Fibroblast of skin of right quadriceps (primary cell): ENCODE measurements around the gene PC.

Experiments used
- DNase-seq: peaks from one replicate; pipeline ENCODE4 v3.0.0-alpha.2; 2013

PC gene

DNA sequence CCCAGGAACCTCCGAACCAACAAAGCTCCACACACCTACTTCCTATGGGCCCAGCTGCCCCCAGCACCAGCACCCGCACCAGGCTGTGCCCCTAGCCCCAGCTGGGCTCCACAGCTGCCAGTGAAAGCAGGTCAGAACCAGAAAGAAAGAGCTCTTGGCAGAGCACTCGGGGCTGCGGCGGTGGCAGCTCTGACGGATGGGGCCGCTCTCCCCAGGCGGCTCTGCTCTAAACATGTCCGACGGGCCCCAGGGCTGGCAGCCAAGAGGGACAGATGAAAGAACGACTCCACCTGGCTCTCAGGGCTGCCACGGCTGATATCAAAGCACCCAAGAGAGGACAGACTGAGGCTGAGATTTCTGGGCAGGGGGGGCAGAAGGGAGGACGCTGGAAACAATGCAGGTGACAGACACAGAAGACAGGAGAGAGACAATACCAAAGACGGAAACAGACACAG lies 75.6 kb downstream of the PC start:
- no peak for DNase-seq

DNA sequence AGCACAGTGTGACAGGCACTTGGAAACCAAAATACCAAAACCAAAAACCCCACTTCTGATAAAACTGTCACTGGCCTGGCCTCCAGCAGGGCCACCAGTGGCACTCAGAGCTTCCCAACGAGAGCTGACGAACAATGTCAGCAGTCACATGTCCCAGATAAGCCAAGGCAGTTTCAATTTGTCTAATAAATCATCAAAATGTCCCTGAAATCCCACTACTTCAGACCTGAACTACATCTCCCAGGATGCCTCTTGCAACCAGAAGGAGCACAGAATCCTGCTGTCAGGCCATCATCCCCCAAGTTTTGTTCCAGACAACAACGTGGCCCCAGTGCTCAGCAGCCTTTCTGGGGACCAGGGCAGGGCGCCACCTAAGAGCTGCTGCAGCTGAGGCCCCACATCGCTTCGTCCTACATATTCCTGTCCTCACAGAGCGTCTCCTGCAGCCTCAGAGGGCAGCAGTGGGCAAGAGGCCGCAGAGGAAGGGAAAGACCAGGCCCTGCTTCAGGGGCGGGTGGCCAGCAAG lies 76.2 kb downstream of the PC start:
- DNase-seq, result no peak

DNA sequence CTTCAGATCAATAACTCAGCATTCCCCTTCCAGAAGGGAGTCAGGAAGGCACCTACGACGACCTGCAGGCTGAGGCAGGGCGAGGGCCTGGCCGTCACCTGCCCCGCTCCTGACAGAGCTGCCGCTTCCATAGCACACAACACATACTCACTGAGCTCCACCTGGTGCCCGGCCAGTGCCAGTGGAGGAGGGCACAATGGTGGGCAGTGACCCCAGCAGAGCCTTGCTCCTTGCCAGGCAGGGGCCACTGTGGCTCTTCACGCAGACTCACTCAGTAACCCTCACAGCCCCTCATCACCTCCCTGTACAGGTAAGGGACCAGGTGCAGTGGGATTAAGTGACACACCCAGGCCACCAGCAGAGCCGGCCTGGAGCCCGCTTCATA lies 76.7 kb downstream of the PC start:
- no peak for DNase-seq

DNA sequence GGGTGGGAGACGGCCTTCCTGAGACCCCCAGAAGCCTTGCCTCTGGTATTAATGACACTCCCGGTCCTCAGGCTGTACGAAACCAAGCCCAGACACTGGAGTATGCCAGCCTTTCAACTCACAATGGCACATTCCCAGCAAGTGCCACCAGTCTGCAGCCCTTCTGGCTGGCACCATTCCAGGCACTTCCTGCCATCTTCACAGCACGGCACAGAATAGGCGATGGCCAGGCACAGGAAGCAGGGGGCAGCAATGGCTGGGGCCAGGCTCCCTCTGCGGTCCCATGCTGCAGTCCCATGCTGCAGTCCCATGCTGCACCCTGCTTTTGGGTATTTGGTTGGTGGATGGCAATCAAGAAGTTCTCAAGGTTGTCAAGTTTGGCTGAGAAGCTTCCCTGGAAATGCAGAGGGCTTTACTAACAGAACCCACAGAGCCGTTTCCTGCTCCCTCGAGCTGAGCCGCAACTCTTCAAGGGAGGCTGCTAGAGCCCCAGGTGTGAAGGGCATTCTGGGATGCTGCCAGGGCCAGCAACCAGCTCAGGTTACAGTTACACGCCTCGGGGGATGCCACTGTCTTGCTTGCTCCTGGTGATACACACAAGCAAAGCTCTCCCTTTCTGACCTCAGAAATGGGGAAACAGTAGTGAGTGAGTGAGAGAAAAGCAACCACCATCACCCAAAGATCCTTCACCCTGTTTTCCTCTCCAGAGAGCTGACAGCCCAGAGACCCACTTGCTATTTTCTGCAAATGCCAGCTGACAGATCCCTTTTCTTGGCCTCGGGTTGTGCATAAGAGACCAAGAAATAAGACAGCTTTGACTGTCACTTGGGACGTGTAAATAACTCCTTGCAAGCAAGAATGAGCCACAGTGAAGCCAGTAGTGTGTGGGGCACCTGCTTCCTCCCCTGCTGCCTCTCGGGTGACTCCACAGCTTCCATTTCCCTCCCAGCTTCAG lies 77.4 kb downstream of the PC start:
- no peak for DNase-seq

DNA sequence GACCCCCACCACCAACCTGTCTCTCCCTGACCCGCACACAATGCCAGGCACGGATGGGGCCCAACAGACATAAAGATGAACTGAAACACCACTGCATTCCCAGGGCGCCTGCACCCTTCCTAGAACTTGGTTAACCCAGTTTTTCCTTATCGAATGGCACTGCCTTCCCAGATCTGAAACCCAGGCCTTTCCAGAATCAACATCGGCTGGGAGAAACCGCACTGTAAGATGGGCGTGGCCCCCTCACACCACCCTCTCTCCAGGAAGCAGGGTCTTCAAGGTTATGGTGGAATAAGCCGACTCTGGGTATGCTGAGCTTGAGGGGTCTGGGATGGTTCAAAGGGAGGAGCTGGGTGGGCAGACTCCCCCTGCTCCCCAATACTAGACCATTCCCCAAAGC lies 78.2 kb downstream of the PC start:
- DNase-seq, result no peak

DNA sequence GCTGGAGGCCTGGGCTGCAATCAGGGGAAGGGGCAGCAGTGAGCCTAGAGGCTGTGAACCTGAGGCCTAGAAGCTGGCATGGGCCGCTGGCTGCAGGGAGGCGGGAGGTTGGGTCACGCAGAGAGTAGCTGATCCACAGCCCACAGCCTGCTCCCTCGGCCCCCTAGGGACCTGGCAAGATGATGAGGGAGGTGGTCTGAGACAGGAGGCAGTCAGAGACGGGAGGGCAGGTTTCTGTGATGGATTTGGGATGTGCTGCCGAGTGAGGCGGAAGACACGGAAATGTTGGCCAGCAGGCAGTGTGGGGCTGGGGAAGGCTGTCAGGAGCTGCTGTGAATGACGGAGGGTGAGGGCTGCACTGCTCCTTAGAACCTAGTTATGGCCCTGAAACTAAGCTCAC lies 78.6 kb downstream of the PC start:
- no peak for DNase-seq

DNA sequence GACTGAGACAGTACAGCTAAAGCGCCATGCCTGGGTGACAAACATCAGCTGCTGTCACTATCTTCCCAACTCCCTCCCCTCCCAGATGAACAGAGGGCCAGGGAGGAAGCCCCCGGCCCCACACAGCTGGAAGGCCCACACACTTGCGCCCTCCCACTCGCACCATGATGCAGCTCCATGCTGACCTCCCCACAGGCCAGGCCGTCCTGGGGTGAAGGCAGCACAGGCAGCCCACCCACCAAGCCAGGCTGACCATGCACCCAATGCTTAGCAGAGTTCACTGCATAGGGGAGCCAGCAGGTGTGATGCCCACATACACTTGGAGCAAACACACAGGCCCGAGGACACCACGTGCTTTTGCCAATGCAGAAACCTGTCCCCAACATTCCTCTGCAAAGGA lies 79.2 kb downstream of the PC start:
- DNase-seq, result no peak

DNA sequence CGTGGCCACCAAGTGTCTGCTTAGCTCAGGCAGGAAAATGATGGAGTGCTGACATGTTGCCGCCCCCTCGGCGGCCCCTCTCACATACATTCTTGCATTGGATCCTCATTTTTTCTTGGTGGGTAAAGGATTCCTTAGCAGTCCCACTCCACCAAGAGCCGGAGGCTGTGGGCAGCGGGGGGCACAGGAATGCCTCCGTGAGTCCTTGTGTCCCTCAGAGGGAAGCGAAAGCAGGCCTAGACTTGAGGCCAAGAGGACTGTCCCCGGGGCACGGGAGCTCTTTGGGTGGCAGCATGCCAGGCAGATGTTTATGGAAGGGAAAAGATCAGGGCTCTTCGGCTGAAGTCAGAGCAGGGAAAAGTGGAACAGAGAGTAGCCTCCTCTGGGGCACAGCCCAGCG lies 79.7 kb downstream of the PC start:
- DNase-seq, result no peak

DNA sequence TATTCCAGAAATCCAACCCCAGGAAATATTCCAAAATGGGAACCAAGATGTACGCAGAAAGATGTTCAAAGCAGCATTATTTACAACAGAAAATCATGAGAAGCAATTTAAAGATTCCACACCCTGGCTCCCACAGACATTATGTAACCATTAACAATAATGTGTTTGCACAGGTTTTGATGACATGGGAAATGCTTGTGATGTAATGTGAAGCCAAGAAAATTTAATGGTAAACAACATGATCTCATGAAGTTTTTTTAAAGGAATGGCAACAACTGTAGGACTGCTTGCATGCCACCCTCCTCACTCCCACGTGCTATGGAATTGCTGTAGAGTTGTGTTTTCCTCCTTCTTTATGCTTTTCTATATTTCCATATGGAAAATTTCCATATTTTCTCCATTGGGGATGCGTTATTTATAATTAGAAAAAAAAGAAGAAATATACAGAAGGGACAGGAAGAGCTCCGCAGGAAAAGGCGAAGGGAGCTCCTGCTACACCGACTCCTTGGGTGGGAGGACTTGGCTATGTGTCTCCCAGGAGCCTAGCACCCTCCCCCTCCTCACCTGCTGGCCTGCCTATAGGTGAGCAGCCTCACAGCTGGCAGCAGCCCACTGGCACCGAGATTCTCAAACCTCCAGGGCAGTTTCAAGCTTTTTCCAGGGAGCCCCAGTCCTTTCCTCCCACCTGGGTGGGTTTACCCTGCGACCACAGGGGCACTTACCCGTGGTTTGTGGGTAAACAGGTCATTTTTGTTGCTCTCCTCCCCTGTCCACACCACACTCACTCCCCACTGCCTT lies 80.4 kb downstream of the PC start:
- DNase-seq, result no peak

DNA sequence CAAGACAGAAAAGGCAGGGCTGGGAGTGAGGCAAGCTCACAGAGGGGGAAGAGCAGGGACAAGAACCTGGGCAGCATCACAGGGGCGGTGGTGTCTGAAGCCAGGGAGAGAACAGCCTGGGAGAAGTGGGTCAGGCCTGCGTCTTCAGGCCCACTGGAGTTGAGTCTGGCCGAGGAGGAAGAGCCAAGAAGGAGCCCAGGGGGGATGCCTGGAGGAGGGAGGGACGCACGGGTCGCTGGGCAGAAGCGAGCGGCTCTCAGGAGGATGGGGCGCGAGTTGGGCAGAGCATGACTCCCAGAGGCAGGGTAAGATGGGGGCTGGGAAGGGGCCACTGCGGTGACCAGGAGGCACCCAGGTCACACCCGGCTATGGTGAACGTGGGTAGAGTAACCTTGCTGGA lies 82.8 kb downstream of the PC start:
- no peak for DNase-seq

DNA sequence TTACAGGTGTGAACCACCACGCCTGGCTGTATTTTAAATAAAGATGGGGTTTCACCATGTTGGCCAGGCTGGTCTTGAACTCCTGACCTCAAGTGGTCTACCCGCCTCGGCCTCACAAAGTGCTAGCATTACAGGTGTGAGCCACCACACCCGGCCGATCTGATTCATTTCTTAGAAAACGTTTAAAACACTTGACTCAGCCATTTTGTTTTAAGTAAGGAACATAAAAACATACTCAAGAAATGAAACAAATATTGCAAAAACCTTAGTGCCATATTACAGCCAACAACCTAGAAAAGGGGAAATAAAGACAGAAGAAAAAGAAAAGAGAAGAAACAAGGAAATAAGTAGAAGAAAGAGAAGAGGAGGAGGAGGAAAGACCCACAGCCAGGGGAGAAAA lies 84.0 kb downstream of the PC start:
- DNase-seq, result no peak

DNA sequence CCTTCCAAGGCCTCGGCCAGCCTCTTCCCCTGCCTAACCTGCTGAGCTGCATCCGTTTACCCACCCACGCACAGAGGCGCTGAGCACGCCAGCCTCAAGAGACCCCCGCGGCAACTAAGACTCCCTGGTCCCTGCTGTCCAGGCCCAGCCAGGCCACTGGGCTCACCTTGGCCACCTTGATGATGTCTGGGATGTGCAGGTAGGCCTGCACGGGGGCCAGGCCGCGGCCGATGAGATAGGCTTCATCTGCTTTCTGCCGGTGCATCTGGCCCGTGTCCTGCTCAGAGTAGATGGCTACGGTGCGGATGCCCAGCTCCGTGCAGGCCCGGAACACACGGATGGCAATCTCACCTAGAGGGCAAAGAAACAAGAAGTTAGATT lies 86.7 kb downstream of the PC start:
- DNase-seq, result no peak

DNA sequence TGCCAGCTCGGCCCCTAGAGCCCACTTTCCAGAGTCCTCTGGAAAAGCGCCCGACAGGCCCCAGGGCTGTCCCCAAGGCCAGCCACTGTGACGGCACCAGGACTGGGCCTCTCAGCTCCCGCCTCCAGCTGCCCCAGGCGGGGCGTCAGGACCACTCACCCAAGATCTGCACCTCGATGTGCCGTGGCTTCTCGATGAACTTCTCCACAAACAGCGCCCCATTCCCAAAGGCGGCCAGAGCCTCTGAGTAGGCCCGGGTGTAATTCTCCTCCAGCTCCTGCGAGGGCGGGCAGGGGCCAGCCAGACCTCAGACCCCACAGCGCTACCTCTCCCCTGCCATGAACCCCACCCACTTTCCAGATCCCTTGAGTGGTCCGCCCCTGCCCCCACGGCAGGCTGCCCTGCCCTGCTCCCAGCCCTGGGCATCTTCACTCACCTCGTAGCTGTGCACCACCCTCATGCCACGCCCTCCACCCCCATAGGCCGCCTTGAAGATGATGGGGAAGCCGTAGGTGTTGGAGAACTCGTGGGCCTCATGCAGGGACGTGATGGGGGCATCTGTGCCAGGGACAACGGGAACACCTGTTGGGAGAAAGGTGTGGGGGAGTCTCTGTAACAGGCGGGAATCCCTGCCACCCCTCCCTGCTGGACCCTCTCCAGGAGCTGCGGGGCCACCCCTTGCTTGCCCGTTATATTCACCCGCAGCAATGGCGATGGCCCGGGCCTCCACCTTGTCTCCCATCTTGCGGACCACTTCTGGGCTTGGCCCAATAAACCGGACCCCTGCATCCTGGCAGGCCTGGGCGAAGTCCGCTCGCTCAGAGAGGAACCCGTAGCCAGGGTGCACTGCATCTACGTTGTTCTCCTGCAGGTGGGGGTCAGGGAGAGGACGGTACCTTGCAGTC lies 87.3 kb downstream of the PC start:
- no peak for DNase-seq

DNA sequence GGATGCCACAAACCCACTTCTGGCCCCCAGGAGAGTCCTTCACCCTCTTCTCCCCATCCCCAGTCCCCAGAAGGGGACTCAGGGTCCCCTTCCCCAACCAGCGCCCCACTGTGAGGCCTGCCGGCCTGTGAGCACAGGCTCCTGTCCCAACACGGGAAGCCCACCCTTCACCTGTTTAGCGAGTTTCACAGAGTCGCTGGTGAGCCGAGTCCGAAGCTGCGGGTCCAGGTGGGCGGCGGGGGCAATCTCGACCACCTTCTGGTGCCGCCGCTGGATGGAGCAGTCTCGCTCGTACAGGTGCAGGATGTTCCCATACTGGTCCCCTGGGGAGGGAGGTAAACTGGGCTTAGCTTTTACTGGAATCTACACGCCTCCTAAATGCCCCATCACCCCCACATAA lies 88.1 kb downstream of the PC start:
- no peak for DNase-seq

DNA sequence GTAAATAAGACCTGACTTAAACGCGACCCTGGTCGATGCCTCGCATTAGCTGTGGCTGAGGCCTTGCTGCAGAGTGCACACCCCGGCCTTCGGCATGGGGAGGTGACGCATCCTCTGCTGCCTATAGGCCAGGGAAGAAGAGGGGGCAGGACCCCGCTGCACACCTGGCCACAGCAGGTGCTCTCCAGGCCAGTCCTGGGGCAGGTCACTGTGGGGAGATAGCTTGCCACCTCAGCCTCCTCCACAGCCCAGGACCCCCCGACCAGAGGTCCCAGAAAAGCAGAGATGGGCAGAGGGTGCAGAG lies 88.7 kb downstream of the PC start:
- no peak for DNase-seq

DNA sequence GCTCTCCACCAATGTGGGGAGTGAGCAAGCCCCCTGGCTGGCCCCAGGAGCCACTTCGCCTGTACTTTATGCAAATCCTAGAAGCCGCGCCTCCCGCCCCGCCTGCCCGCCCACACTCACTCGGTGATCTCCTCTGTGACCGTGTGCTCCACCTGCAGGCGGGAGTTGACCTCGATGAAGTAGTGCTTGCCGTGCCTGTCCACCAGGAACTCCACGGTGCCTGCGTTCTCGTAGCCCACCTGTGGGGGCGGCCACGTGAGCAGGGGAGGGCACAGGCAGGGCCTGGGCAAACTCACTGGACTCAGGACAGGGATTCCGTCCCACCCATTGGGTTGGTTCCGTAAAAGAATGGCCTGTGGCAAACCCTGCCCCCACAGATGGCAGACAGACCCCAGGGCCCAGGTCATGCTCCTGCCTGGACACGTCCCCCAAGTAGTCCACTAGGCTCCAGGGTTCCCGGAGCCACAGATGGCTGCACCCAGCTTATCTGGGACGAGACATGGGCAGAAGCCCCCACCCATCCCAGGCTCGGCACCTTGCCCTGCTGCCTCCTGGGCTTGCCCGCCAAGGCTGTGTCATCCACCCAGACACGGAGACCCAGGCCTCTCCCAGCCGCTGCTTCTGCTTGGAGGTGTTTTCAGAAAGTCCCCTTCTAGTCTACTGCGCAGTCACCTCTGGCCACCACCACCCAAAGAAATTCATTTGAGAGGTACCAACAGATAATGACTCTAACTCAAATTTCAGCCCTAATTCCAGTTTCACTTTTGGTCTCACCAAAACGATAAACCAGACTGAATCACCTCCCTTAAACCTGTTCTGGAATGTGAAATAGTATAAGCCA lies 89.2 kb downstream of the PC start:
- DNase-seq, result no peak

DNA sequence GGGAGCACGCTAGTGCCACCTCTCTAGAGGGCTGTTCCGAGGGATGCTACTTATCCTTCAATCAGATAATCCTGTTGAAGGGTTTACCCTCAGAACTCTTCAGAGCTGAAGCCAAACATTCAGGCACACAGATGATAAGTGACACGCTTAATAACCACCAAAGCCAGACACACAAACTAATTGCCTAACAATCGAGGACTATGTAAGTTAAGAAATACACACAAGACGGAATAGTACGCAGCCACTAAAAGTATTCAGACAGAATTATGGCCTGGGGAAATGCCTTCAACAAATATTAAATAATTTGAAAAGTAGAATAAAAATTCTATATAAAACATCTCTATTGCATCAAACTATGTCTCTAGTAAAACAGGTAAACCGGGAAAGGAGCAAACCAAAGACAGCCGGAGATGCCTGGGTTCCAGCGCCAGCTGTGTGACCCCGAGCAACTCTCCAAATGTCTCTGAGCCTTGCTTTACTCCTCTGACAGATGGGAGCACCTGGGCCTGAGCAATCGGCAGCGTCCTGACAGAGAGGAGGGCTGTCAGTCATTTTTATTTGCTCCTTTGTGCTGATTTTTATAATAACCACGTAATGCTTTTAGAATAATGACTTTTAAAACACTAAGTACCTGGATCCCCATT lies 90.0 kb downstream of the PC start:
- DNase-seq, result no peak

DNA sequence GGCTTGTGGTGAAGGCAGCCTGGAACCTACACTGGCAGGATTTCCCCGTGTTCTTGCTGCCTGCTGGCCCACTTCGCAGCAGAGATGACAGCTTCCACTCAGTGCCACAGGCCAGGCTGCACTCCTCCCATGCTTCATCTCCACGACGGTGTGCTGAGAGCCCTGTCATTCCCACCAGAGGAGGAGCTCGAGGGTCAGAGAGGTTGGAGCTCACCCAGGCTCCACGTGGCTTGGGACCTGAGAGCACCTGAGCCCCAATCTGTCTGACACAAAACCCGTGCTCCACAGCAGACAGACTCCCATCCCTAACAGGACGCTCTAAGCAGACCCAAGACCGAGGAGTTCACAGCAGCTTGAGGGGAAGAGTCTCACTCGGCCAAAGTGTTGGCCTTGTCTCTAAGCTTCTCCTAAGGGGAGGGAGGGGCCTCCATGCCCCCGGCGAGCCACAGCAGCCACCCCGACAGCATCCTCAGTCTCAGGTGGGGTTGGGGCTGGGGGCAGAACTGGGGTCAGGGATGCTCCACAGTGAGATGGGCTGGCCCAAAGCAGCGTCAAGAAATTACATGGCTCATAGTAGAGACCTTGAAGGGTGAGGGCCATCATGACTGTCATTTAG lies 90.7 kb downstream of the PC start:
- no peak for DNase-seq

DNA sequence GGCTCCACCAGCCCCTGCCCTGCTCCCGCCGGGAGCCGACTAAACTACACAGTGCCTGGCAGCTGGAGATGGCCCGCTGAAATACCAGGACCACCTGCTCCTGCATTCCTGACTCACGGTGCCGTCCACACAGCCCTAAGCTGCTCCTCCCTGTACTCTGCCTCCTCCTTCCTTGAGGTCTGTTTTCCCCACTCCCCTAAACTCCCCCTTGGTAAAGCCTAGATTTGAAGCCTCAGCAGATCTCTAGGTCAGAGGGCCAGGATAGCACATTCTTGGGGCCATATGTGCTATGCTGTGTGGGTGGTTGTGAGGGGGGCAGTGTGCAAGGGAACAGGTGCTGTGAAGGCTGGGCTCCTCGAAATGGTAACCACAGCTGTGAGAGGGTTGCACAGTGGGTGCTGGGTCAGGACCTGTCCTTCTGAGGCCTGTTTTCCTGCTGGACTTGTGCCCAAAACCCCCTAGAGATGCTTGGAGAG lies 91.6 kb downstream of the PC start:
- DNase-seq, result no peak

DNA sequence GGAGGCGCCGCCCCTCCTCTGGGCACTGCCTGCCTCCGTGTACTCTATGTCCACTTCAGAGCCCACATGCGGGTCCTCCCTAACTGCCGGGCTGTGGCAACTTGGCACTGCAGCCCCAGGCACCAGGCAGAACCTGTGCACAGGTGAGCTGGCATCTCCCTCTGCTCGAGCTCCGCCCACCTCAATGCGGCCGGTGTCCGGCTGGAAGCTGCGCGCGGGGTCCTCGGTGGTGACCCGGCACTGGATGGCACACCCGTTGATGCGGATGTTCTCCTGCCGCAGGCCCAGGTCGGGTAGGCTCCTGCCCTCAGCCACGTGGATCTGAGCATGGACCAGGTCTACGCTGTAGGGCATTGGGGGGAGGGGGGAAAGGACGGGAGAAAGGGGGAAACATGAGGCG lies 92.2 kb downstream of the PC start:
- DNase-seq, result no peak
